ENCODE measurements around the gene NTMT2.
"Not testable (repeated sequence)": the region's sequence is repeated elsewhere in the genome, so short reads cannot be mapped to it uniquely, and the experiment has no call there.

NTMT2 gene

DNA sequence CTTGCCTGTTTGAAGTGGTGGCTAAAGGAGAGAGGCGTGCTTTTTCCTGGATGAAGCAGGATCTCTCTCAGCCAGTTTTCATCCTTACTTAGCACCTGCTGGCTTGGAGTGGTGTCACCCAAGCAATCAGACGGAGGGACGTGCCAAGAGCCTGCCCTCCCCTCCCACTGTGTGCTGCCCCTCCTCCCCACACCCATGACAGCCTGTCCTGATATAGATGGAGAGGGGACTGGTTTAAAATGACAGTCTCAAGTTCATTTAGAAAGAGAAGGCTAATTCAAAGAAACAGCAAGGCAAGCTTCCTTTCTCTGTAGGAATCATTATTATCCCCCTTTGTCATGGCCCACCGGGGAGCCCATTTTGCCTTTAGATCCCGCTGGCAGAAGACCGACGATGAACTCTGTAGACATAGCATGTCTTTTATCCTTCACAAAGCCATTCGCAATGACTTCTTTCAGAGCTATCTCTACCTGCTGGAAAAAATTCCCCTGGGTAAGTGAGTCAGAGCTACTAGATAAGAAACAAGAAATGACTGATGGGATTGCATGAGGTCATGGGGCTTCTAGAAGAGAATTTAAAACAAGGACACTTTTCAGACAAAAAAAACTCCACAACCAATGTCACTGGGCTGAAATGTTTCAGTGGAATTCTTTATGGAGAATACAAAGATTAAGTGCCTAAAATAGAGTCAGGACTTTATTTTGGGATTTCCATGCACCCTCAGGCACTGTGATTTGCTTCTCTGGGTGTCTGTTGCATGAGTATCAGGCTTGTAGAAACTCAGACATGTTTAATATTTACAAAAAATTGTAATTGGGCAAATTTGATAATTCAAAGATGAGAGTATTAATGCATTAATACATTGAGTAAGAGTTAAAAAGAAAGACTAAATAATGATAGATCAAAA, at the start of gene NTMT2:
NTMT2 (plus strand) TSS at position 190 of the 907 bp plus-strand sequence; CDS start at position 339, 149 bp downstream.
- no peak for DNase-seq

DNA sequence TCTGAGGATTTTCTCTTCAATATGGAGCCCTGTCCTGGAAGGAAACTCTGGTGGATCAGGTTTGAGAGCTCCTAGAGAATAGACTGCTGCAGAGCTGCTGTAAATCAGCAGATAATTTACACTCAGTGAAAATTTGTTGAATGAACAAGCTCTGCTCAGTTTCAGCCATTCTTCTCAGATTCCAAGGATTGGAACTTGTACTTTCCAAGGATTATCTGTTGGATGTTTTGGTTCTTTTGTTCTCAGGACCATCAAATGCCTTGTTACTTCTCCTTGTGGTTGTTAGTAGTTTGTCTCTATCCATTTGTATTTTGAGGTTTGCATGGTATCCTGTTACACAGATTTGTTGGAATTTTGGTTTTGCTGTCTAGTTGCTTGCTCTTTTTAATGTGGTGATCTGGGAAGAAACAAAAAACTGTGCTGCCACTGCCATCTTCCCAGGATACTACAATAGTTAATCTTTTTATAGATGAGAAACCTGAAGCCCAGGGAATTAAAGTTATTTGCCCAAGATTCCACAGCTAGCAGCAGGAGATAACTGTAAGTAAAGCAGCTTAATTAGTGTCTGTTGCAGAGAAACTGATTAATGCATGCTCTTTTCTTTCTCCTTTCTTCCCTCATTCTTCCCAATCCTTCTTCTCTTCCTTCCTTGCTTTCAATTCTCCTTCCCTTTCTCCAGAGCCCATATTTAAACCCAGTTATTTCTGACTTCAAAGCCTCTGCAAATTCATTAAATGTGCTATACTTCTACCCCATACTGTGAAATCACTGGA, 49.6 kb upstream of the NTMT2 start:
- no peak for DNase-seq

DNA sequence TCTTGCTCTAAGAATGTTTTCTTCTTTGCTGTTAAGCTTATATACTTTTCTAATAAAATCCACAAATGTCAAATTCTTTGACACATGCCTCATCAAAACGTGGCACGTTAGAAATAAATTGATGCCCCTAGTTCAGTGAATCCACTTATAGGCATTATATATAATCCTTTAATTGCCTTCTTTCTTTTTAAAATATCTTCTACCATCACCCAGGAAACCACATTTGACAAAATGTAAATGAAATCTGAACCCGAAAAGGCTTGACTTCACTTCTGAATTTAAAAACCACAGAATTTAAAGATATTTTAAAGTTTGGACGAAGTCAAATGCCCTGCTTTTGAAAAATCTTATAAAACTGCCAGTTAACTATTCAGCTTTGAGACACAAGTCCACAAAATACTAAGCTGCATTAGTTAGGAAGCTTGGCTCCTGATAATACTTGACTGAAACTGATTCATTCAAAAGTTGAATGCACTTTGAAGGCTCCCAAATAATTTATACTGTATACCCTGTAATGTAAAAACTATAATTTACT, 48.9 kb upstream of the NTMT2 start:
- DNase-seq, result no peak

DNA sequence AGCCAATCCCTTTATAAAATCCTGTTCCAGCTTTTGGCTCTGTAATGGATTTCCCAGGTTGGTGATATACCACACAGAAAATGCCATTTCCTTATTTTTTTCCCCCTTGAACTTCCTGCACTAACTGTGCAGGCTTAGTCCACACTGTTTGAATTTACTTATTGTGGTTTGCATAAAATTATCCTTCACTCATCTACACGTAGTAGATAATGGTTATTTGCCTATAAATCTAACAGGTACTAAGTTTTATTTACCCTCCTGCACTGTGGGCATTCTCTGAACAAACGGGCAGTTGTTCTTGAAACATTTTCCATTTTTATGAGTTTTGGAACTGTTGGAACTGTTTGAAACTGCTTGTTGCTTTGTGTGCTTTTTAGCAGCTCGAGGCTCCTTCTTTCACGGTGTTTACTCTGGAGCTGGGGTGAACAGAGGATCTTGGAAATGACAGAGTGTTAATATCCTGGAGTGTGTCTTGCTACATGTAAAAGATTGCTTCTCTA, 48.3 kb upstream of the NTMT2 start:
- DNase-seq, result no peak

DNA sequence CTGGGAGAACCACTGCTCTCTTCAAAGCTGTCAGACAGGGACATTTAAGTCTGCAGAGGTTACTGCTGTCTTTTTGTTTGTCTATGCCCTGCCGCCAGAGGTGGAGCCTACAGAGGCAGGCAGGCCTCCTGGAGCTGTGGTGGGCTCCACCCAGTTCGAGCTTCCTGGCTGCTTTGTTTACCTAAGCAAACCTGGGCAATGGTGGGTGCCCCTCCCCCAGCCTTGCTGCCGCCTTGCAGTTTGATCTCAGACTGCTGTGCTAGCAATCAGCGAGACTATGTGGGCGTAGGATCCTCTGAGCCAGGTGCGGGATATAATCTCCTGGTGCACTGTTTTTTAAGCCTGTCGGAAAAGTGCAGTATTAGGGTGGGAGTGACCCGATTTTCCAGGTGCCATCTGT, 32.6 kb upstream of the NTMT2 start:
- not testable (repeated sequence) for DNase-seq

DNA sequence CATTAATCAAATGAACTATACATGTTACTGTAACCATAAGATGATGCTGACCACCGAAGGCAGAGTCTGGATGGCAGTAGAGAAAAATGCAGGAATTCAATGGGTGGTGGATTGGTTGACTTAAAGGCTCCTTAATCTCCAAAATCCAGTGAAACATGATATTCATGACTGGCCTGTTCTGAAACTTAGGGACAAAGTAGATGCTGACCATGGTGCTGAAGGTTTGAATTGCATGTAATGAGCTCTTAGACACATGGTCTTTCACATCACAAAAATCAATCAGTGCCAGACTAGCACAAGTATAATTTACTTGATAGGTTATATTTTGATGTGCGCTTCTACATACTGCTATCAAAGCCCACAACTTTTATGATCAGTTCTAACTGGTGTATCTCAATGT, 30.9 kb upstream of the NTMT2 start:
- no peak for DNase-seq

DNA sequence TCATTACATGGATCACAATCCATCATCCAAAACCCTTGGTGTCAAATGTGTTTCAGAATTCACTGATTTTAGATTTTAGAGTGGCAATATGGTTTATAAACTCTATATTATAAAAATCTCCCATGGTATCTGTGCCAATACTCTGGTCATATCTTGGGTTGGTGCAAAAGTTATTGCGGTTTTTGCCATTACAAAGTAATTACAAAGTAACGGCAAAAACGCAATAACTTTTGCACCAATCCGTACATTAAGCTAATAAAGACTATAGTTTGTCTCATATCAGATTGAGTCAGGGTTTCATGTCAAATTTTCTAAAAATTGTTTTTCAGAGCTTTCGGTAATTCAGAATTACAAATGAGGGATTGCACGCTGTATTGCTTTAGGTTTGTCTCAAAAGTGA, 23.4 kb upstream of the NTMT2 start:
- no peak for DNase-seq

DNA sequence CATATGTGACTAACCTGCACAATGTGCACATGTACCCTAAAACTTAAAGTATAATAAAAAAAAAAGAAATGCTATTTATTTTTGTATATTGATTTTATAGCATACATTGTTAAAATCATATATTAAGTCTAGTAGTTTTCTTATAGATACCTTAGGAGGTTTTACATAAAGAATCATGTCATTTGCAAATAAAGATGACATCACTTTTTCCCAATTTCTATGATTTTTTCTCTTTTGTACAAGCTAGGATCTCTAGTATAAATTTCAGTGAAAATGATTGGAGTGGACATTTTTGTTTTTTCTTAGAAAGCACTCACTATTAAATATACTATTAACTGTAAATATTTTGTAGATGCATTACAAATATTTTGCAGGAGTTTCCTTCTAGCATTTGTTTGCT, 20.5 kb upstream of the NTMT2 start:
- no peak for DNase-seq

DNA sequence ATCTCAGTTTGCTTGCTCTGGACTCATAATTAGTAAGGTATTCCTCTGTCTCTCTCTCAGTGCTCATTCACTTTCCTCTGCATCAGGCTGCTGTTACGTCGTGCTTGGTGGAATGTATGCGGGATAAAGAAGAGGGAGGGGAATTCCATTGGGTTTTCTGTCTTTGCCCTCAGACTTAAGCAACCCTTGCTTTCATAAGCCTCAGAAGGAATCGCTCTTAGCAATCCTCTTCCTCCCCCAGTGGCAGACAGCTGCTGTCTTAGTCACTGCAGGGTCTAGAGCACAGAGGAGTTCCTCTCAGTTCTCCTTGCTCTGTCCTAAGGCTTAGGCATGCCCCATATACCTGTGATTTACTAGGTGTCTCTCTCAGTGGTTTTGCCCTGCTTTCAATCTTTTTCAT, 19.1 kb upstream of the NTMT2 start:
- no peak for DNase-seq

DNA sequence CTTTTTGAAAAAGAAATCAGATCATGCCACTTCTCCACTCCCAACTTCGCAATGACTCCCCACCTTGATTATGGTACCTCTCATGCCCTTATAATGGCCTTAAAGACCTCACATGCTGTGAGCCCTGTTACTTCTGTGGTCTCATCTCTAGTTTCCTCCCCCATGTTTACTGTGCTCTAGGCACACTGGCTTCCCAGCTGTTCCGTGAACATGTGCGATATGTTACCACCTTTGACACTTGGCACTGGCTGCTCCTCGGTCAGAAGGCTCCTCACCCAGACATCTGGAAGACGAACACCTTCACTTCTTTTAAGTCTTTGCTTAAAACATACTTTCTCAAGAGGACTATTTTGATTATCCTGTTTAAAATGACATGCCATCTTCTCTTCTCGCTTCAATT, 14.3 kb upstream of the NTMT2 start:
- DNase-seq, result no peak

DNA sequence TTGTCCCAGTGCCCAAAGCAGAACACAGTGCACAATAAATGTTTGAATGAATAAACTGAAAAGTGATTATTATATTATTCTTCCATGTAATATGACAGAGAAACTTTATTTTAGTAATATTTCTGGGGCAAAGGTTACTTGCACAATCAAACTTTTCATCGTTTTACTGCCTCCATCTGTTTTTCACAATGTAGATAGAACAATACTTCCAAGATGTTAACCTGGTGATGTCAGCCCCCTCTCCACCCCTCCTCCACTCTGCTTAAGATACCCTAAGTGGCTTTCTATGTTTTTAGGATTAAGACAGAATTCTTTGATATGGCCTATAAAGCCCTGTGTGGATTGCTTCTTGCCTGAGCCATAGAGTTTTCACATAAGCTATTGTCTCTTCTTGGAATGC, 13.8 kb upstream of the NTMT2 start:
- DNase-seq, result no peak

DNA sequence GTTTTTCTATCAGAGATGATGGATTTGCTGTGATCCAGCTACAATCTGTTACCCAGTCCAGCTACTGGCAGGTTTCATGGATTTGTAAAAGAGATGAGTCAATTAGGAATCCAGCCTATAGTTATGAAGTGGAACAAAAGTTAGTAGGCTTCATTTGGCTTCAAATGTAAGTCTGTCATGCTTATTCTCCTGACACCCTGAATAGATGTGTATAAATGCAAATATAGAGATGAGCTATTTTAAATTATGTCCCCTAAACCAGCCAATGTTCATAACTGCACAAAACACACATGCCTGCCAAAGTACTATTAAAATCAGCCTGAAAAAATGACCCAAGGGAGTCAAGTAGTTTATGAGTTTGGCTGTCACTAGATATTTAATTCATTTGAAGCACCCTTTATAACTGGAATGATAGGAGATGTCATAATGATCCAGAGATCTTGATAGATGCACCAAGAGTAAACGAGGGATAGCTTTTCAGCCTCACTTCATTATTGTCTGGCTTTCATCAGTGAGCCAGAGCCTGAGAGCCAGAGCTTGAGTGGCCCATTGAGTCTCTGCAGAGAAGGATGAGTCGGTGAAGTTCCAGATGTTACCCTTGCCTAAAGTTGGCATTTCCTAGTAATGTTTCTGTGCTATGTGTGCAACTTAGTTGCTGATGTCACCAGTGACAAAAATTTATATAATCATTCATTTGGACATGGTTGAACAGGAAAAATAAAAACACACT, 11.8 kb upstream of the NTMT2 start:
- DNase-seq, result no peak

DNA sequence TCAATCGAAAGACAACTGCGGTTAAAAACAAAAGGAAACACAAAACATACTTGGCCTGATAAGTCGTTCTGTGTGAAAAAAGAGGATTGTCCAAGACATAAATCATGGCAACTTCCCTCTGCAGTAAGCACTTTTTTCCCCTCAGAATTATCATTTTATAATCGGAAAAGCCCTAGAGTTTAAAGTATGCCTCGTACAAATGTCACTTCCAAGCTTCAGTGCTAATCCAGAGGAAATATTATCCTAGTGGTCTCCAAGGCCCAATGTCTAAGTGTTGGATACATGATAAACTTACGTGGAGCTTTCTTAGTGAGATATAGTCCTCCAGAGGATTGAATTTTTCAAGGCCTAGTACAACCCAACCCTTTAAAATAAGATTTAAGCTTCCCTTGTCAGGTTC, 11.2 kb upstream of the NTMT2 start:
- DNase-seq, result no peak

DNA sequence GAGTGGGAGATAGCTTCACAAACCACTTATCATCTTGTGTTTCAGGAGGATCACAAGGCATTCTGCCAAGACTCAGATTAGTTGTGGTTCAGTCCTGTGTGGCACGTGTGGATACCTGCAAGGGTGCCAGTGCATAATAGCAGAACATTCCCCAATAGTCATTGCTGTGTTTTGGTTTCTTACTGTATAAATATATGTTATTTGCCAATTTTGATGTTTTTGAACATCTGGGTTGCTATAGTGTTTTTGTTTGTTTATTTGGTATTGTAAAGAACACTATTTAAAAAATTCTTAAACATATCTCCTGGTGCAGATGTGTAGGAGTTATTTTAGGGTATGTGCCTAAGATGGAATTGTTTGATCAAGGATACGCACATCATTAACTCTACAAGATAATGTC, 5.4 kb upstream of the NTMT2 start:
- DNase-seq, result no peak

DNA sequence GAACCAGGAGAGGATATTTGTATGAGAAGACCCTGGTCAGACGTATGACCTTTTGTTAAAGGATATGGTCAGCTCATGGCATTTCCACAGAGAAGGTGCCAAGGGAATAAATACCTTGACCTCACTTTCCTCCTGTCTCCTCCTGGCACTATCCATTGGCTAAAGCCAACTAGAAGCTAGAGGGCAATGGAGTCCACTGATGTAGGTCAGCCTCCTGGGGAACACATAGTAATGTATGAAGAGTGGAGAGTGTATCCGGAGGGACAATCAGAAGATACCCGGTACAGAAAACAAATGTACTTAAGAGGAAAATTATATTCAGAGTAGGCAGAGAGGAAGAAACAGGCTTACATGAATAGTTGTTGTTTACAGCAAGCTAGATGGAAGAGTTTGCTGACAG, 698 bp upstream of the NTMT2 start:
- DNase-seq, result no peak

DNA sequence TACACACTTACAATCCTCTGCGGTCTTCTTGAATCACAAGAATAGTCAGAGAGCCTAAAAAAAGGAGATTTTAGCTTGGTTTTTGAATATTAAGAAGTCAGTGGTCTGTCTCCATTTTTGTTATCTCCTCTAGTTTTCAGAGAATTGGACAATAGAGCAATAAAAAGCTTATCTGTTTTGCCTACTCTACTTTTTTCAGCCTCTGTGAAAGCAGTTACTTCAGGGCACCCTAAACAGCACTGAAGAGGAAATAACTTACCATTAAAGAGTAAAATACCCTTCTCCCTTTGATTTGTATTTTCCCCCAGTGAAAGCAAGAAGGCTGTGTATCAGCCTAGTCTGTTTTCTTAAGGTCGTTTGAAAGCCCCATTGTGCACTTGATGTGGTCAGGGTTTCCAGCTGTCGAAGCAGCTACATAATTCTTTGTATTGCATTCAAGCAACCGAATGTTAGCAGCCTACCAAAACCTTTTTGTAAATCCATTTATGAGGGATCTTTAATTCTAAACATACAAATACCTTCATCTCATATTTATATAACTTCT, 1.0 kb downstream of the NTMT2 start:
- no peak for DNase-seq

DNA sequence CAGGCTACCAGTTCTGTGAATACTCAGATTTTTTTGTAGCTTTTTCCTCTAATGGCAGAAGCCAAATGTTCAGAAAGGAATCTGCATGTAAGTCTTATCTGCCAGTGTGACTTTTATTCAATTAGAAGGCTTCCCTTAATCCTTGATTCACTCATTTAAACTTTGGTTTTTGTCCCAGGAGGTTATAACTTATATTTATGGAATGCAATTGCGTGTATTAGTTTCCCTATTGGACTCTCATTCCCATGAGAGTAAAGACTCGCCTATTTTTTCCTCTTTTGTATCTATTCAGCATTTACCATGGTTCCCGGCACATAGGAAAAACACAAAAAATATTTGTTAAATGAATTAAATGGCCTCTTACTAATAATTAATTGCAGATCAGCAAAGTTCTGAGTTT, 3.5 kb downstream of the NTMT2 start:
- no peak for DNase-seq

DNA sequence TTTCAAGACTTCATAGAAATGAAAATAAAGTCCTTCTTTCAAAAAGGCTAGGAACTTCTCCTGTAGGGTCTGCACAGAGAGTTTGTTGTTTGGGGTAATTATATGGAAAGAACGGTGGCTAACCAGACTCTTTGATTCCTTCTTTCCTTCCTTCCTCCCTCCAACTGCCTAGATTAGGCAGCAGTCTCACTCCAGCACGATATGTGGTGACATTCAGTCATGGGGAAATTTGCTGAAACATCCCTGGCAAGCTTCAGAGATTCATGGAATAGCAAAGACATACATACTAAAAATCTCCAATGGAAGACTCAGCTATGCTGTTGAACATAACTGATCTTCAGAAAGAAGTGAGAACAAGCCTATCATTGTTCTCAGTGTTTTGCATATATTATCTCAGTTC, 4.3 kb downstream of the NTMT2 start:
- DNase-seq, result no peak

DNA sequence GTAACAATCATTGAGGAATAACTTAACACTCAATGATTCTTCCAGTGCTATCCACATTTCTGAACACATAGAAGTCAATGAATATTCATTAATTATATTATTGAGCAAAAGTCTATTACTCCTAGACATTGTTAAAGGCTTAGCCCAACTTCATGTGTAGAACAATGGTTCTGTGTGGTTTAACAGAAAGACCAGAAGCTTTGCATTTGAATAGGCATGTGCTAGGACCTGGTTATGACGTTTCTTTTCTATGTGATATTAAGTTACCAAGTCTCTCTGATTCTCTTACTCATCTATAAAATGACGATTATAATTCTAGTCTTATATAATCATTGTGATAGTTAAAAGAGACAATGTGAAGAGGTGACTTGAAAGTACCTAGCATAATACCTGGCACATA, 5.2 kb downstream of the NTMT2 start:
- no peak for DNase-seq

DNA sequence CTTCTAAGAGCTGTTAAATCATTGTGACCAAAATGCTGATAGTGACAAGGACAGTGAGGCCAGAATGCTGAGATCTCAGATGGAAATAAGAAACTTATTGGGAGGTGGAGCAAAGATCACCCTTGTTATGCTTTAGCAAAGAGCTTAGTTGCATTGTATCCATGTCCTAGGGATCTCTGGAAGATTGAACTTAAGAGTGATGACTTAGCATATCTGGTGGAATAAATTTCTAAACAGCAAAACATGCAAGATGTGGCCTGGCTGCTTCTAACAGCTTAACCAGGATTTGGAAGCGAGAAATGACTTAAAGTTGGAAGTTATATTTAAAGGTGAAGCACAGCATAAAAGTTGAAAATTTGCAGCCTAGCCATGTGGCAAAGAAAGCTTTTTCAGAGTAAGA, 7.7 kb downstream of the NTMT2 start:
- no peak for DNase-seq

DNA sequence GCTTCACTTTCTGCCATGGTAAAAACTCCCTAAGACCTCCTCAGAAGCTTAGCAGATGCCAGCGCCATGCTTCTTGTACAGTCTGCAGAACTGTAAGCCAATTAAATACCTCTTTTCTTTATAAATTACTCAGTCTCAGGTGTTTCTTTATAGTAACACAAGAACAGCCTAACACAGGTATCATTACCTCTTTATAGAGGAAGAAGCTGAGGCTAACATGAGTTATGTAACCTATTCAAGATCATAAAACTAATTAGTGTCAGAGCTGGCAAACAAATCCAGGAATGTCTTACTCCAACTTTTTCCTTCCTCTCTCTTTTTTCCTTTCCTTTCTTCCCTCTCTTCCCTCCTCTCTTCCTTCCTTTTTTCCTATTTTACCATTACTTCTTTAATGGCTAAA, 9.3 kb downstream of the NTMT2 start:
- DNase-seq, result no peak

DNA sequence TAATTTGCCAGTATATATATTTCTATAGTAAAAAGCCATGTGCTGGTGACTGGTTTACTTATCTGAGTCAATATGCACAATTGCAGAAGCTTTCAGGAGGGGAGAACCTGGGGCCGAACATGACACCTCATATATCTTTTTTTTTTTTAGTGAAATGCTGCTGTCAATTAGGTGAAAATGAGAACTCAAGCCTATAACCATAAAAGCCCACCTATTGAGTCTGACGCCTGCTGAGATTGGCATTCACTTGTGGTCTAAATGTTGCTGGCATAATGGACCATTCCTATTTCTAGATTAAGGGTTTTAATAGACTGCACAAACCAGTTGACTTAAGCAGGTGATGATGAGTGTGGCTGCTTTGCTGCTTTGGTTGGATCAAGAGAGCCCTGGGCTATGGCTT, 10.8 kb downstream of the NTMT2 start:
- DNase-seq, result no peak

DNA sequence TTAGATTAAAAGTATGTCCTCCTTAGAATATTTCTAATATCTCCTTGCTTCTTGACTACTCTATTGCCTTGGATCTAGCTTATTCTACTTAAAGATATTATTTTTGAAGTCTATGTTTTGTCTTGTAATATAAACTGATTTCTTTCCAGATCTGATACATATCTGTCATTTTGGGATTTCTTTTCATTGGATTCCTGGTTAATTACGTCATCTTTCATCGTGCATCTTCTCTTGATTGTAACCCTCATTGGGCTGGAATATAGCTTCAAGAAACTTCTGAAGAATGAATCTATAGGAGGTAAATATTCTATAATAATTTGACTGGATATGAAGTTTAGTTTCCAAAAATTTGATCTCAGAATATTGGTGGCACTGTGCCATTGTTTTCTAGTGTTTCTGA, 12.1 kb downstream of the NTMT2 start:
- no peak for DNase-seq

All from bone marrow (tissue), 2 donors.